GM19452 (cell line): ENCODE measurements around the gene WDPCP.
A peak's percentile ranks its signal among the peaks of the same experiment; 100 is the strongest.
"Not testable (repeated sequence)": the region's sequence is repeated elsewhere in the genome, so short reads cannot be mapped to it uniquely, and the experiment has no call there.

Source experiments
- ATAC-seq: cut with Tn5 transposase; IDR thresholded peaks from one replicate; pipeline ENCODE4 v1.9.1; 2021; ENCODE audit not compliant: unreplicated experiment

Gene WDPCP

GRCh38 chr2:63590626-63591408, 2.5 kb upstream of the WDPCP start:
- no peak for ATAC-seq

GRCh38 chr2:63589148-63589958, 1.1 kb upstream of the WDPCP start:
- ATAC-seq = peak; percentile 14

- ATAC-seq = no peak
Observed at GRCh38 chr2:63587814-63588384, 378 bp downstream of the WDPCP start.

DNA sequence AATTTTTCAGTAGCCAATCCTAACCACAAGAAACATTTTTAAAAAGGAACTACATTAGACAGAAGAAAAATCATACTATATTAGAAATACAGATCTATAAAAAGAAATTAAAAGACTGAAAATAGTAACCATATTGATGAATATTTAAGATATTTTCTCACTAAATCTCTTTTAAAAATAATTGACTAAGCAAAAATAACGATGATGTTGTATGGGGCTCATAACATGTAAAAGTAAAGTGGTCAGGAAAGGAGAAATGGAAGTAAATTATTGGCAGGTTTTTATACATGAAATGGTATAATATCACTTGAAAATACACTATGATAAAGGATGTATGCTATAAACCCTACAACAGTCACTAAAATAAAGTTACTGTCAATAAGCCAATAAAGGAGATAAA, 5.4 kb downstream of the WDPCP start:
- ATAC-seq = no peak

- ATAC-seq = no peak
Observed at GRCh38 chr2:63581298-63581961, 6.8 kb downstream of the WDPCP start.

- no peak for ATAC-seq
Observed at GRCh38 chr2:63580651-63581297, 7.5 kb downstream of the WDPCP start.

DNA sequence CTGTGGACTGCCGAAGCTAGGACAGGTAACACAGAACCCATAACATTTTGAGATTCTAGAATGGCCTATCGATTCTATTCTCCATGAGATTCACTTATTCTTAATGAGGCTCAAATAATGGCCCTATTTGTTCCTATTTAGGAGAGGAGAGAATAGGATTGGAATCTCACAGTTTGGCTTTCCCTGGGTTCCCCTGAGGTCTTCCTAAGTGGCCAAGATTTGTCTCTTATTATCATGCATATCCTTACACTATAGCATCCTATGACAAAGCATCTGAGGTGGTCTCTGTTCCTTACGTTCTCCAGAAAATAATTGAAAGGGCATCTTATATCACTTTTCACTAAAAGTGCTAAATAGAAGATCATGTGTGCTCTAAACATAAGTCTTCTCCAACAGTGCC, 9.5 kb downstream of the WDPCP start:
- no peak for ATAC-seq

GRCh38 chr2:63576546-63576945, 11.7 kb downstream of the WDPCP start:
- no peak for ATAC-seq

- ATAC-seq = not testable (repeated sequence)
Observed at GRCh38 chr2:63573726-63574345, 14.4 kb downstream of the WDPCP start.

DNA sequence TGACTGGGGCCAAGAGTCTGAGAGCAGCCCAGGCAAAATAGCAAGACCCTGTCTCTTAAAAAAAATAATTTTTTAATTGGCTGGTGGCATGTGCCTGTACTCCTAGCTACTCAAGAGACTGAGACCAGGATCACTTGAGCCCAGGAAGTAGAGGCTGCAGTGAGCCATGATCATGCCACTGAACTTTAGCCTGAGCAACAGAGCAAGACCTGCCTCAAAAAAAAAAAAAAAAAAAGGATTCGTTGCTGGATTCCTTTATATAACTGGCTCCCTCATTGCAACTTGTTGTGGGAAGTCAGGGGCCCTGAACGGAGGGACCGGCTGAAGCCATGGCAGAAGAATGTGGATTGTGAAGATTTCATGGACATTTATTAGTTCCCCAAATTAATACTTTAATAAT, 15.3 kb downstream of the WDPCP start:
- ATAC-seq = not testable (repeated sequence)

DNA sequence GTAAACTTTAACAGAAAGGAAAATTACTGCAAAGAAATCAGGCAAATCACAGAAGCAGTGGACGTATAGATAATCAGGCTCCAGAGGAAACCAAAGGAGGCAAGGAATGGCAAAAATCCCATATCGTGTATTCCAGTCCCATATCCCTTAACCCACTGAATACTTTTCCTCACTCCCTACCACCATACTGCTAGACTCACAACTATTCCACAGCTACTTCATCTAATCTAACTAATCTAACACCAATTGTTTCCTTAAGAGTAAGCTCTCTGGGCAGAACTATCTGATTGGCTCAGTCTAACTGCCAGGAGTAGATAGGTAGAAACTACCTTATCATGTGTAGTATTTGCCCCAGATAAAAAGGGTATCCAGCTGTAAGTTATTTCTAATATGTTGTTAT, 16.3 kb downstream of the WDPCP start:
- ATAC-seq = no peak

DNA sequence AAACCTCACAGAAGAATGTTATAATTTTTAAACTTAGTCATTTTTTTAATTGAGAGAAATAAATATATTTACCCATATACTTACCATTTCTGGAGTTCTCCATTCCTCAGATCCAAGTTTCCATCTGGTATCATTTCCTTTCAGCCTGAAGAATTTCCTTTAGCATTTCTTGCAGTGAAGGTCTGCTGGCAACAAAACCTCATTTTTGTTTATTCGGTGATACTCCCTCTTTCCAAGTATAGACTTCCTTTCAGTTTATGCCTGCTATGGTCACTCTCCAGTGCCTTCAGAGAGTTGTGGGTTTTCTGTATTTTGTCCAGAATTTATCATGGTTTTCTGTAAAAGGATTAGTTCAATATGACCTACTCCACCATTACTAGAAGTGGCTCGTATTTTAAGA, 17.0 kb downstream of the WDPCP start:
- no peak for ATAC-seq

- peak; percentile 86 for ATAC-seq
Observed at GRCh38 chr2:63569740-63570139, 18.5 kb downstream of the WDPCP start.

DNA sequence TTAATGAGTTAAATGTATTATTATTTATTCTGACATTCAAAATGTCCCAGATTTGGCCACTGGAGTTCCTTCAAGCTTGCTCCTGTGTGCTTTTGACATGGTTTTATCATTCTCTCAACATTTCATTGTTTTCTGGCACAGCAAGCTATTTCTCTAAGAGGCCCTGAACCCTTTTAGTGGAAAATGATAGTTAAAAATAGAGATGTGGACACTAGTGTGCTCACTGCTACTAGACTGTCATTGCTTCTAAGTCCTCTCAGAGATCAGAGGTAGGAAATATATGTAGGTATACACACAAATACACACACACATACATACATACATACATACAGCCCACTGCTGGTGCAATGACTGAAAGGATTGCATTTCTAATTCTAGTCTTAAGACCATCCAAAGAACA, 25.5 kb downstream of the WDPCP start:
- ATAC-seq = no peak

- ATAC-seq = not testable (repeated sequence)
Observed at GRCh38 chr2:63558922-63559321, 29.4 kb downstream of the WDPCP start.

- ATAC-seq = not testable (repeated sequence)
Observed at GRCh38 chr2:63557819-63558218, 30.5 kb downstream of the WDPCP start.

DNA sequence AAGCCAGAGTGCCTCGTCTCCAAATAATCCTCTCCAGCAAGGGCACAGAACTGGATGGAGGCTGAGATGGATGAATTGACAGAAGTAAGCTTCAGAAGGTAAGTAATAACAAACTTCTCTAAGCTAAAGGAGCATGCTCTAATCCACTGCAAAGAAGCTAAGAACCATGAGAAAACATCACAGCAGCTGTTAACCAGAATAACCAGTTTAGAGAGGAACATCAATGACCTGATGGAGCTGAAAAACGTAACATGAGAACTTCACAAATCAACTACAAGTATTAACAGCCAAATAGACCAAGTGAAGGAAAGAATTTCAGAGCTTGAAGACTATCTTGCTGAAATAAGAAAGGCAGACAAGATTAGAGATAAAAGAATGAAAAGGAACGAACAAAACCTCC, 32.3 kb downstream of the WDPCP start:
- ATAC-seq = no peak

DNA sequence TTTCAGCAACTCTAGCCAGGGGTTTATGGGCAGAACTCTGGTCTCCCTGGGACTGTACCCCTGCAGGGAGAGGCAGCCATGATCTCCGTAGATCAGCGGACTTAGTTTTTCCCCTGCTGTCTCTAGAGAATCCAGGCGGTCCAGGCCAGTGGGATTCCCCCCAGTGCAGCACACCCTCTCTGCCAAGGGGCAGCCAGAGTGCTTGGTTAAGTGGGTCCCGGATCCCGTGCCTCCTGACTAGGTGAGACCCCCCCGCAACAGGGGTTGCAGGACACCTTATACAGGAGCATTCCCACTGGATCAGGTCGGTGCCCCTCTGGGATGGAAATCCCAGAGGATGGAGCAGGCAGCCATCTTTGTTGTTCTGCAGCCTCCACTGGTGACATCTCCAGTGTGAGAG, 33.0 kb downstream of the WDPCP start:
- ATAC-seq = no peak

DNA sequence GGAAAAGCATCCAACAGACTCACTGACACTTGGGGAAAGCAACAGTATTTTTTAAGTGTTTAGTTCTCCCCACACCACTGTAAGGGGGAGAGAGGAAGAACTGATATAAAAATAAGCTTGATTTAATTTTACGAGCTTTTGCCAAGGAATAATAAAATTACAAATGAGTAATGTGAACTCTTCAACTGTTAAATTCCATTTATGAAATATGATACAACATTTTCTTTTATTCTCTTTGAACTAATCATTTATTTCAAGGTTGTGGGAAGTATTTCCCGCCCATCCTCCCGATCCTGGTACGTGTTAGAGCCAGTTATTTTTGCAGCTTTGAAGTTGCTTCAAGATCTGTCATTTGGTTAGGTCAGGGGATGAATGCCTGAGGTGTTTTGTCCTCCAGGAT, 35.2 kb downstream of the WDPCP start:
- no peak for ATAC-seq

DNA sequence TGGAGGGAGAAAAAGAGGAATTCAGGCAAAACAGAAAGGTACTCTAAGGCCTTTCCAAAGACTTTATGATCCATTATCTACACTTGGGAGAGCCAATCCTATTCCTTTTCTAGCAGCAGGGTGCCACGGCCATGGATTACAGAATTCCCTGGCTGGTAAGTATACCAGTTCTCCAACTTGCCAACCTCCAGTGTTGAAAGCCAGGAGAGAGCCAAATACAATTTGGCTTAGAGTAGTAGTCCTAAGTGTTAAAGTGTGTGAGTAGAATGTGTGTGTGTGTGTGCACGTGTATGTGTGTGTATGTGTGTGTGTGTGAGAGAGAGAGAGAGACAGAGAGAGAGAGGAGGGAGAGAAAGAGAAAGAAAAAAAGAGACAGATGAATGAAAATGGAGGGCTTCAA, 43.3 kb downstream of the WDPCP start:
- no peak for ATAC-seq
